ENCODE results near the gene INHBE. TPM values are rescaled to one million over a fixed set of nuclear protein-coding genes. Genes with fewer than 3 reads are reported as not detected.
A peak's percentile ranks its signal among the peaks of the same experiment; 100 is the strongest.

Gene INHBE
- total RNA-seq, 4 donors from 2014 or later, result not detected

DNA sequence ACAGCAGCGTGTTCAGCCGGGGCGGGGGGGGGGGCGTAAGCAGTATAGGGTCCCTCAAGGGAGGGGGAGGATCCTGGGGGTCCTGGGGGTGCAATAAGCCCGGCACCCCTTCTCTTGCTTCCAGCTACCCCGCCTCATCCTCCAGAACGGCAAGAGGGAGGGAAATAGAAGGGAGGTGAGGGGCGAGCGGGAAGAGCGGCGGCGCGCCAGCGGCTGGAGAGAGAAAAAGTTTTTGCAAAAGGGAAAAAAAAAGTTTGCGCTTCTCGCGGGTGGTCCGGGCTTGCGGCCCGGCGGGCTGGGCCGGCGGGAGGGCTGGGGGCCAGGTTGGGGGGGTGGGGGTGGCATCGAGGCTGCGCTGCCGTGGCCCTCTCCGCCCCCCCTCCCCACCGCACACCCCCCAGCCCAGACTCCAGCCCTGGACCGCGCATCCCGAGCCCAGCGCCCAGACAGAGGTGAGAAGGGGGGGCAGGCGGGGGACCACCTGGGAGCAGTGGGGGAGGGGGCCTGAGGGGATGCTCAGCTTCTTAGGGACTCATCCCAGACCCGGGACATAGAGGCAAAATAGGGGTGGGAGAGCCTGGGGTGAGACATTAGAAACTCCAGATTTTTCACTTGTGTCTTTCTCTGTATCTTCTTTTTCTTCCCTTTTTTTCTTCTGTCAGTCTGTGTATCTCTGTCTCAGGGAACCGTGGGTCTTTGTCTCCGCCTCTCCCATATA is 4.8 kb downstream of the INHBE start, which contains the start of gene GLI1:
GLI1 (plus strand) TSS at position 36 of the 718 bp plus-strand sequence. CDS start 3,907 bp downstream, outside the sequence.
- H3K4me3 ChIP-seq, result peak within 1 kb of the TSS; percentile 64 to 79 (median 66)
- H3K27me3 ChIP-seq, result peaks cover 0 to 22% (median 4%) of the 10 kb centered on the region in 4 donors
- TF ChIP-seq POLR2AphosphoS5 (IDR thresholded peaks at IDR 0.05) (no peak), POLR2A (IDR thresholded peaks at IDR 0.05; ENCODE audit: low read depth) (no peak), EP300 (IDR thresholded peaks at IDR 0.05) (no peak)
- TF ChIP-seq, protein P1, sequence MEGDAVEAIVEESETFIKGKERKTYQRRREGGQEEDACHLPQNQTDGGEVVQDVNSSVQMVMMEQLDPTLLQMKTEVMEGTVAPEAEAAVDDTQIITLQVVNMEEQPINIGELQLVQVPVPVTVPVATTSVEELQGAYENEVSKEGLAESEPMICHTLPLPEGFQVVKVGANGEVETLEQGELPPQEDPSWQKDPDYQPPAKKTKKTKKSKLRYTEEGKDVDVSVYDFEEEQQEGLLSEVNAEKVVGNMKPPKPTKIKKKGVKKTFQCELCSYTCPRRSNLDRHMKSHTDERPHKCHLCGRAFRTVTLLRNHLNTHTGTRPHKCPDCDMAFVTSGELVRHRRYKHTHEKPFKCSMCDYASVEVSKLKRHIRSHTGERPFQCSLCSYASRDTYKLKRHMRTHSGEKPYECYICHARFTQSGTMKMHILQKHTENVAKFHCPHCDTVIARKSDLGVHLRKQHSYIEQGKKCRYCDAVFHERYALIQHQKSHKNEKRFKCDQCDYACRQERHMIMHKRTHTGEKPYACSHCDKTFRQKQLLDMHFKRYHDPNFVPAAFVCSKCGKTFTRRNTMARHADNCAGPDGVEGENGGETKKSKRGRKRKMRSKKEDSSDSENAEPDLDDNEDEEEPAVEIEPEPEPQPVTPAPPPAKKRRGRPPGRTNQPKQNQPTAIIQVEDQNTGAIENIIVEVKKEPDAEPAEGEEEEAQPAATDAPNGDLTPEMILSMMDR (IDR thresholded peaks at IDR 0.05), result no peak
- intact Hi-C loops (cut with DNase I), result loop anchor here (2.0 kb wide), 1 partner anchor 89 kb away; no protein-coding TSS in a partner anchor
- H3K4me1 ChIP-seq, result peaks cover 23 to 44% (median 40%) of the 10 kb centered on the region in 4 donors
- H3K27ac ChIP-seq (replicated peaks in 1 of 4), result peak within 1 kb of the TSS; percentile 73 to 87 (median 82)
- no peak for DNase-seq (ENCODE audit: extremely low spot score)
- H3K36me3 ChIP-seq, result no peaks in the 10 kb centered on the region
- under 1% methylated on average over 23 of the region's 36 CpGs for WGBS
- H3K9me3 ChIP-seq, result no peaks in the 10 kb centered on the region

DNA sequence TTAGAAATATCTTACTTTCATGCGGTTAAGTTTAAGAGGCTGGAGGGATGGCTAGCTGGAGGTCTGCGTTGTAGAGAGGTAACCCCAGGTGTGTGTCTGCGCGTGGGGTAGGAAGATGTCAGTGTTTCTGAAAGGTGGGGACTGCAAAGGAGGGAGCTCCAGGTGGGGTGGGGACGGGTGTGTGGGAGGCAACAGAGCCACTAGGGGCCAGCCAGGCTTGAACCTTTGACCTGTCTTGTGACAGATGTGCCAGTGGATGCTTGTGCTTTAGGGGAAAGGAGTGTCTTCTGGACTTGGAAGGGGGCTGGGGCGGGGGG is 5.3 kb downstream of the INHBE start:
- 5% methylated on average over 5 of the region's 6 CpGs for WGBS
- no peak for DNase-seq (ENCODE audit: extremely low spot score)
- Histone ChIP-seq H3K27me3 (peaks cover 0 to 17% (median 4%) of the 10 kb centered on the region in 4 donors), H3K36me3 (no peaks in the 10 kb centered on the region), H3K9me3 (no peaks in the 10 kb centered on the region), H3K27ac (replicated peaks in 1 of 4) (peak overlapping the region in 2 of 4 donors; percentile 73 to 83), H3K4me1 (peaks cover 23 to 44% (median 40%) of the 10 kb centered on the region in 4 donors), H3K4me3 (peak overlapping the region; percentile 64 to 79 (median 66))
- no peak for TF ChIP-seq POLR2AphosphoS5 (IDR thresholded peaks at IDR 0.05)
- TF ChIP-seq POLR2A (IDR thresholded peaks at IDR 0.05; ENCODE audit: low read depth), result no peak
- TF ChIP-seq EP300 (IDR thresholded peaks at IDR 0.05), result no peak
- TF ChIP-seq, protein P1 (IDR thresholded peaks at IDR 0.05), result no peak
- intact Hi-C loops (cut with DNase I), result loop anchor here (2.0 kb wide), 1 partner anchor 88 kb away; no protein-coding TSS in a partner anchor

DNA sequence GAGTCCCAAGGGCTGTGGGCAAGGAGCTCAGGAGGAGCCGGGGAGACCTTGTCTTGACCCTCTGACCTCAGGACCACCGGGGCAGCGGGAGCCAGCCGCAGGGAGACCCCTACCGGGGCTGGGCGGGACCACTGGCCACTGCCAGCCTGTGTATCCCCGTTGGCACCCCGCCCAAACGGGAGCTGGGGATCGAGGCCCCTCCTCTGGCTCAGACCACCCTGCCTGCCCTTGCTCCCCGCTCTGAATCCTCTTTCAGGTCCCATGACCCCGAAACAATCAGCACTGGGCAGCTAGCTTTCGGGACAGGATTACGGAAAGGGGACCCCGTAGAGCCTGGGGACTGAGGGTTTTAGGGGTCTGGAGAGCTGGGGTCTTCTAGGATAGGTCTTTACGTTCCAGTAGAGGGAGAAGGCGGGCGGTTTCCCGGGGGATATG is 5.8 kb downstream of the INHBE start:
- no peaks in the 10 kb centered on the region for H3K36me3 ChIP-seq
- DNase-seq (ENCODE audit: extremely low spot score), result no peak
- peaks cover 23 to 44% (median 40%) of the 10 kb centered on the region in 4 donors for H3K4me1 ChIP-seq
- H3K4me3 ChIP-seq, result peak overlapping the region; percentile 64 to 79 (median 66)
- H3K27ac ChIP-seq (replicated peaks in 1 of 4), result peak overlapping the region in 1 of 4 donors; percentile 83
- peaks cover 0 to 13% (median 4%) of the 10 kb centered on the region in 4 donors for H3K27me3 ChIP-seq
- 3% methylated on average over 9 of the region's 19 CpGs for WGBS
- intact Hi-C loops (cut with DNase I), result loop anchor here (2.0 kb wide), 1 partner anchor 88 kb away; no protein-coding TSS in a partner anchor
- no peaks in the 10 kb centered on the region for H3K9me3 ChIP-seq
- TF ChIP-seq EP300 (IDR thresholded peaks at IDR 0.05) (no peak), POLR2AphosphoS5 (IDR thresholded peaks at IDR 0.05) (no peak), POLR2A (IDR thresholded peaks at IDR 0.05; ENCODE audit: low read depth) (no peak)
- TF ChIP-seq, protein P1 (IDR thresholded peaks at IDR 0.05), result no peak

DNA sequence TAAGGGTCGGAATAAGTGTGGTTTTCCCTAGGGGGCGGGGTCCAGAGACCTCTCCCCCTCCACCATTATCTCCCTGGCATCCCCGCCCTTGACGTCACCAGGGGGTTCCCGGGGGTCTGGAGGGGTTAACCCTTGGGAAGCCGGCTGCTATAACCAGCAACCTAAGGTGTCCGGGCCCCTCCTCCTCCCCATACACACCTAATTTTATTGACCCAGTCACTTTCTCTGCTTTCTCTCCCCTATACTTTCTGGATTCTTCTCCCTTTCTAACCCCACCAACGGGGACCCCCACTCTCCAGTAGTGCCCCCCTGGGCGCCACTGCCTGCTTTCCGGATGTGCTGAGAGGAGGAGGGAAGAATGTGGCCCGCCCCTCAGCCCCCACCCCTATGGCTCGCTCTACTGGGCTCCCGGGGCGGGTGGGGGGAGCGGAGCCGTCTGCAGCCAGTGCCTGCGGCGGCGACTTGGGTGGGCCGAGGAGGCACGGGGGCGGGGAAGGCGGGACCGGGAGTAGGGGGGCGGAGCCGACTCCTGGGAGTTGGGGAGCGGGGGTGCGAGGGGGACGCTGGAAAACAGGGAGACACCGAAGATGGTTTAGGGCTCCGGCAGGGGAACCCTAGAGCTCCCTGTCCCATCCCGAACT is 6.3 kb downstream of the INHBE start:
- H3K27ac ChIP-seq (replicated peaks in 1 of 4), result peak overlapping the region; percentile 80 to 85 (median 82)
- peaks cover 0 to 13% (median 4%) of the 10 kb centered on the region in 4 donors for H3K27me3 ChIP-seq
- H3K4me3 ChIP-seq, result peak overlapping the region; percentile 64 to 79 (median 66)
- H3K4me1 ChIP-seq, result peaks cover 23 to 44% (median 40%) of the 10 kb centered on the region in 4 donors
- H3K36me3 ChIP-seq, result no peaks in the 10 kb centered on the region
- under 1% methylated on average over 20 of the region's 32 CpGs for WGBS
- intact Hi-C loops (cut with DNase I), result loop anchor here (2.0 kb wide), 1 partner anchor 87 kb away; no protein-coding TSS in a partner anchor
- no peak for DNase-seq (ENCODE audit: extremely low spot score)
- H3K9me3 ChIP-seq, result no peaks in the 10 kb centered on the region
- no peak for TF ChIP-seq EP300 (IDR thresholded peaks at IDR 0.05)
- TF ChIP-seq POLR2A (IDR thresholded peaks at IDR 0.05; ENCODE audit: low read depth), result no peak
- TF ChIP-seq, protein P1 (IDR thresholded peaks at IDR 0.05), result no peak
- TF ChIP-seq POLR2AphosphoS5 (IDR thresholded peaks at IDR 0.05), result no peak

Data from esophagus muscularis mucosa (tissue), 4 donors.